ENCODE data around the gene ASPSCR1.
A peak's percentile ranks its signal among the peaks of the same experiment; 100 is the strongest.

The ASPSCR1 gene

DNA sequence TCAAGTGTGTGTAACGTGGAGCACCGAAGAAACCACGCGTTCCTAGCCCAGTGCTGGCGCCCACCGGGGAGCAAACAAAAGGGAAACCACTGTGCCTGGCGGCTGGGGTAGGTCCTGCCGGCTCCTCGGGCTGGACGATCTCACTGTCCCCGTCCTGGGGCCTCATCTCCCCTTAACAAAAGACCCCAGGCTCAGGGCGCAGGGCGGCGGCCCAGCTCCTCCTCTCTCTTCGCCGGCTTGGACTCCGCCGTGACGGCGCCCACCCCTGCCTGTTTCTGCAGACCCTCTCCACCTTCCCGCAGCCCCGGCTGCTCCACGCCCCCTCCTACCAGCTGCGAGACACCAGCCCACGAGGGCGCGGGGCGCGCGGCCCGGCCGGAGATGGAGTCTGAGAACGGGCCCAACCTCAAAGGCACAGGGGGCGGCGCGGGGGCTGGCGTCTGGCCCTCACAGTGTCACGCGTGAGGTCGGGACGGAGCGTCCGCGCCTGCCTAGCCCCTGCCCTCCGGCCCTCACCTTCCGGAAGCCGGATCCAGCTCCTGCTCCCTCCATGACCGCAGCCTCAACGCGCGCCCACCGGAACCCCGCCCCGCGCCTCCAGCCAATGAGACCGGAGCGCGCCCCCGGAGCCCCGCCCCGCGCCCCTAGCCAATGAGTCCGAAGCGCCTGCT lies 45.0 kb downstream of the ASPSCR1 start, which contains the start of gene CENPX:
TSS of gene CENPX (minus strand) at position 569 of the 671 bp plus-strand sequence. CDS start at position 552, 17 bp downstream.
- TF ChIP-seq, protein P1, sequence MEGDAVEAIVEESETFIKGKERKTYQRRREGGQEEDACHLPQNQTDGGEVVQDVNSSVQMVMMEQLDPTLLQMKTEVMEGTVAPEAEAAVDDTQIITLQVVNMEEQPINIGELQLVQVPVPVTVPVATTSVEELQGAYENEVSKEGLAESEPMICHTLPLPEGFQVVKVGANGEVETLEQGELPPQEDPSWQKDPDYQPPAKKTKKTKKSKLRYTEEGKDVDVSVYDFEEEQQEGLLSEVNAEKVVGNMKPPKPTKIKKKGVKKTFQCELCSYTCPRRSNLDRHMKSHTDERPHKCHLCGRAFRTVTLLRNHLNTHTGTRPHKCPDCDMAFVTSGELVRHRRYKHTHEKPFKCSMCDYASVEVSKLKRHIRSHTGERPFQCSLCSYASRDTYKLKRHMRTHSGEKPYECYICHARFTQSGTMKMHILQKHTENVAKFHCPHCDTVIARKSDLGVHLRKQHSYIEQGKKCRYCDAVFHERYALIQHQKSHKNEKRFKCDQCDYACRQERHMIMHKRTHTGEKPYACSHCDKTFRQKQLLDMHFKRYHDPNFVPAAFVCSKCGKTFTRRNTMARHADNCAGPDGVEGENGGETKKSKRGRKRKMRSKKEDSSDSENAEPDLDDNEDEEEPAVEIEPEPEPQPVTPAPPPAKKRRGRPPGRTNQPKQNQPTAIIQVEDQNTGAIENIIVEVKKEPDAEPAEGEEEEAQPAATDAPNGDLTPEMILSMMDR (conservative IDR thresholded peaks at IDR 0.05): no peak
- H3K27ac ChIP-seq: peak within 1 kb of the TSS; percentile 91

DNA sequence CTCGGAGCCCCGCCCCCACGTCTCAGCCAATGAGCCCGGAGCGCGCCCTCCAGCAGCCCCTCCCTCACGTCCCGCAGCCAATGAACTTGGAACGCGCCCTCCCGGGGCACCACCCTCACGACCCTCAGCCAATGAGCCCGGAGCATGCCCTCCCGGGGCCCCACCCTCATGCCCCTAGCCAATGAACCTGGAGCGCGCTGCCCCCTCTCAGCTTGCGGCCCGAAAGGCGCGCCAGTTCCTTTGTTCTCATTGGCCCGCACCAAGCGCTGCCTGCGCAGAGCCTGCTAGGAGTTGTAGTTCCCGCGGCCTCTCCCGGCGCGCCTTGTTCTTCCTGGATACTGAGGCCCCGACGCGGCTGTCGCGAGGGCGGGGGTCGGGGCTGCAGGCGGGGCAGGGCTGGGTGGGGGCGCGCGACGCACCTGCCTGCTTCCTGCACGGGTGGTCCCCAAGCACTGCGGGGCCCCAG lies 45.6 kb downstream of the ASPSCR1 start, which contains the start of gene LRRC45:
TSS of gene LRRC45 (plus strand) at position 325 of the 466 bp plus-strand sequence. CDS start 339 bp downstream, outside the sequence.
- TF ChIP-seq, protein P1 (conservative IDR thresholded peaks at IDR 0.05): no peak
- H3K27ac ChIP-seq: peak within 1 kb of the TSS; percentile 91

DNA sequence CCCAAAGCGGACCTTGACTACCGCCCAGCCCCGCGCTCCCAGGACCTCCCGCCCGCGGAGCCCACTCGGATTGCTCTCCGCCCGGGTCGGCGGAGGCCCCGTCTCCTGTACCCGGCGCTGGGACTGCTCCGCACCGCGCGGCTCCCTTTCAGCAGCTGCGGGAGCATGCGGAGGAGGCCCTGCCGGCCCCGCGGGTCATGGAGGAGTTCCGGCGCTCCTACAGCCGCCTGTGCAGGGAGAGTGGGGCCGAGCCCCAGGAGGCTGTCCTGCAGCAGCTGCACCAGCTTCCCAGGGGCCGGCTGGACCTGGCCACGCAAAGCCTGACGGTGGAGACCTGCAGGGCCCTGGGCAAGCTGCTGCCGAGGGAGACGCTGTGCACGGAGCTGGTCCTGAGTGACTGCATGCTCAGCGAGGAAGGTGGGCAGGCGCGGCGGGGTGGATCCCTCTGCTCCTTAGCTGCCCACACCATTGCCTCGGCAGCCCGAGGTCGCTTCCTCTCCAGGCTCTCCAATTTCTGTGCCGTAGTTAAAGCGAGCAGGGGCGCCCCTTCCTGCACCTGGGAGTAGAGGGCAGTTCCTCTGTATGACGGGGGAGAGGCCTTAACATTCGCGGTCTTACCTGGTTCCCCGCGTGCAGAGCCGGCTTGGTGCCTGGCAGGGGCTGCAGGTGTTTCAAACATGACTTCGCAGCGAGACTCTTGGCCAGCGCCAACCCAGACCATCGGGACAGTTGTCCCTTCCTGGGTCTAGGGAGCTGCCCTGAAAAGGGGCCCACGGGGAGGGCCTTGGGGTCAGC lies 46.2 kb downstream of the ASPSCR1 start:
- peak overlapping the region; percentile 91 for H3K27ac ChIP-seq
- TF ChIP-seq, protein P1 (conservative IDR thresholded peaks at IDR 0.05): no peak

DNA sequence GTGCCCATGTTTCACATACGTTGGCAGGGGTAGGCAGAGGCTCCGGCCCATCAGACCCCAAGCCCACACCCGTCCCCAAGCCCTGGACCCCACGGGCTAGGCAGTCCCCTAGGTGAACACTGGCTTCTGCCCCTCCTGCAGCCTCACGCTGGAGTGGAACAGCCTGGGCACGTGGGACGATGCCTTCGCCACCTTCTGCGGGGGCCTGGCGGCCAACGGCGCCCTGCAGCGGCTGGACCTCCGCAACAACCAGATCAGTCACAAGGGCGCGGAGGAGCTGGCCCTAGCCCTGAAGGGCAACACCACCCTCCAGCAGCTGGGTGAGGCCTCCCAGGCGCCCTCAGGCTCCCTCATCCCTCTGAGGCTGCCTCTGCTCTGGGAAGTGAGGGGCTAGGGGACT lies 47.4 kb downstream of the ASPSCR1 start:
- TF ChIP-seq, protein P1 (conservative IDR thresholded peaks at IDR 0.05): no peak
- H3K27ac ChIP-seq: no peak overlapping the region; the same call in 1 of the 2 replicates

DNA sequence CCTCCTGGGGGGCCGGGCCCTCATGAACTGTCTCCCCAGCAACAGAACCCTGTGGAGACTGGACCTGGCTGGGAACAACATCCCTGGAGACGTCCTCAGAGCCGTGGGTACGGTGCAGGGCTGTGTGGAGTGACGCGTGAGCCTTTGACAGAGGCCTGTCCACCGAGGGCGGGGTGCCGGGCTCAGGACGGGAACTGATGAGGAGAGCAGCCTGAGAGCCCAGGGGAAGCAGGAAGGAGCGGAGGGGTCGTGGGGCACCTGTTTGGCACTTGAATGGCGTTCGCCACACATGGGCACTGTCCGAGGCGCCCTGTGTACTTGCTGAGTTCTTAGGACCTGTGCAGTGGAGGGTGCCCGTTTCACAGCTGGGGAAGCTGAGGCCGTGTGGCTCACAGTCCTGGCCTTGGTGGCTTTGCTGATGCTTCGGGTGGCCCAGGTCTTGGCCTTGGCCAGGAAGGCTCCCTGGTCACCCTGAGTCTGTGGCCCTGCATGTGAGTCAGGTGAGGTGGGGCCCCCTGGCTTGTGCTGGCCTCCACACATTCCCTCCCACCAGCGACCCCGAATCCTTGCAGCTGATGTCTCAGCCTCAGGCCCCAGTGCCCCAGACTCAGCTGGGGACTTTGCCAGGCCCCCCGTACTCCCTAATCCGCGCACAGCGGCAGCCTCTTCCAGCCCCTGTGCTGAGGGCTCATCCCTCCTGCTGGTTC lies 48.1 kb downstream of the ASPSCR1 start:
- TF ChIP-seq, protein P1 (conservative IDR thresholded peaks at IDR 0.05): no peak
- no peak overlapping the region for H3K27ac ChIP-seq

DNA sequence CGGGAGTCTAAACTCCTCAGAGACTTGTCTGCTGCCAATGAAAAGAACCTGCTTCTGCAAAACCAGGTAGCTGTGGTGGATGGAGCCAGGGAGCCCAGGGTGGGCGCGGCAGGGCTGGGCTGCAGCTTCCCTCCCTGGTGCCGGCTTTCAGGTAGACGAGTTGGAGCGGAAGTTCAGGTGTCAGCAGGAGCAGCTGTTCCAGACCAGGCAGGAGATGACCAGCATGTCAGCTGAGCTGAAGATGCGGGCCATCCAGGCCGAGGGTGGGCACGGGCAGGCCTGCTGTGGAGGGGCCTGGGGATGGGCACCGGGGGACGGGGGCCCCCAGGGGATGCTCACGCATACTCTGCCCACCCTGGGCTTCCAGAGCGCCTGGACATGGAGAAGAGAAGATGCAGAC lies 50.8 kb downstream of the ASPSCR1 start:
- TF ChIP-seq, protein P1 (conservative IDR thresholded peaks at IDR 0.05): no peak
- H3K27ac ChIP-seq: peak overlapping the region; percentile 98; the same call in 1 of the 2 replicates

DNA sequence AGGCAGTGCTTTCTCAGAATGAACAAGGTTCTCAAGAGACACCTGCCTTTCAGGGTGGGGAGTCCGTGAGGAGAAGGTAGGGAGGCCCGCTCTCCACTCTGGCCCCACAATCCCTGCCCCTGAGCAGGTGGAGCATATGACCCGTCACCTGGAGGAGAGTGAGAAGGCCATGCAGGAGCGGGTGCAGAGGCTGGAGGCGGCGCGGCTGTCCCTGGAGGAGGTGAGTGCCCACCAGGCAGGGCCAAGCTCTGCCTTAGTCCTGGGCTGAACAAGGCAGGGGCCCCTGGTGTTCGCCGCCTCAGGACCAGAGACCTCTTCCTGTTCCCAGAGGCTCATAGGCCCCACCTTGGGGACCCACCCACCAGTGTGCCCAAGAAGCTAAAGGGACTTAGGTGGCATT lies 51.5 kb downstream of the ASPSCR1 start:
- peak overlapping the region; percentile 98 for H3K27ac ChIP-seq
- TF ChIP-seq, protein P1 (conservative IDR thresholded peaks at IDR 0.05): no peak
